HG02610 (cell line): ENCODE results near the gene BCL2.

ENCODE experiments used
- ATAC-seq: cut with Tn5 transposase; IDR thresholded peaks from one replicate; pipeline ENCODE4 v1.9.1; 2021; ENCODE audit warnings: mild to moderate bottlenecking, moderate library complexity; ENCODE audit not compliant: unreplicated experiment

Gene BCL2

DNA sequence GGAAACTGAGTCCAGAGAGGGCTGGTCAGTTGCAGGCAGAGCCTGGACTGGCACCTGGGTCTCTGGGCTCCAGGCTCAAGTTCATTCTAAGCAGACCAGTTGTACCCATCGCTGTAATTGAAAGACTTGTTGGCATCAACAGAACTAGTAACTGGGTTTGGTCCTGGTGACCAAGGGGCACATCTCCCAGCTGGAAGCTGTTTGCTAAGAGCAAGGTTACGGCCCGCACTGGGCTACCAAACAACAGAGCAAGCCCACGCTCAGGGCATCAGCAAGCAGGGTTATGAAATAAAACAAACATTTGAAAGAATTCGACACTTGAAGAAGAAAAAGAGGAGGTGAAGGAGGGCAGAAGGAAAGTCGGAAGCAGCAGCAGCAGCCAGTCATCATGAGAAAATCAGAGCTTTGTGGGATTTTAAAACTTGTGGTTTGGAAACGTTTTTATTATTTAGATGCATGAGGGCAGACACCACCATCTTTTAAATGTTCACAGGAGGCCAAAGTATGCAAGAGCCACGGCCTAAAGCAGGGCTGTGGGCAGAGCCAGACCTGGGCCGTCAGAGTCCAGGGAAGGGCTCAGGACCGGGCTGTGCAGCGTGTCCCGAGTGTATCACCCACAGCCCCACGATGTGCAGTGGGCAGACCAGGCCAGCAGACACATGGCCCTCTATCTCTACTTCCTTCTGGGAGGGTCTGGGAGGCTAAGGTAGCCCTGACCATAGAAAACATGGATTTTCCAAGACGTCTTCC lies 220.3 kb downstream of the BCL2 start:
- no peak for ATAC-seq

DNA sequence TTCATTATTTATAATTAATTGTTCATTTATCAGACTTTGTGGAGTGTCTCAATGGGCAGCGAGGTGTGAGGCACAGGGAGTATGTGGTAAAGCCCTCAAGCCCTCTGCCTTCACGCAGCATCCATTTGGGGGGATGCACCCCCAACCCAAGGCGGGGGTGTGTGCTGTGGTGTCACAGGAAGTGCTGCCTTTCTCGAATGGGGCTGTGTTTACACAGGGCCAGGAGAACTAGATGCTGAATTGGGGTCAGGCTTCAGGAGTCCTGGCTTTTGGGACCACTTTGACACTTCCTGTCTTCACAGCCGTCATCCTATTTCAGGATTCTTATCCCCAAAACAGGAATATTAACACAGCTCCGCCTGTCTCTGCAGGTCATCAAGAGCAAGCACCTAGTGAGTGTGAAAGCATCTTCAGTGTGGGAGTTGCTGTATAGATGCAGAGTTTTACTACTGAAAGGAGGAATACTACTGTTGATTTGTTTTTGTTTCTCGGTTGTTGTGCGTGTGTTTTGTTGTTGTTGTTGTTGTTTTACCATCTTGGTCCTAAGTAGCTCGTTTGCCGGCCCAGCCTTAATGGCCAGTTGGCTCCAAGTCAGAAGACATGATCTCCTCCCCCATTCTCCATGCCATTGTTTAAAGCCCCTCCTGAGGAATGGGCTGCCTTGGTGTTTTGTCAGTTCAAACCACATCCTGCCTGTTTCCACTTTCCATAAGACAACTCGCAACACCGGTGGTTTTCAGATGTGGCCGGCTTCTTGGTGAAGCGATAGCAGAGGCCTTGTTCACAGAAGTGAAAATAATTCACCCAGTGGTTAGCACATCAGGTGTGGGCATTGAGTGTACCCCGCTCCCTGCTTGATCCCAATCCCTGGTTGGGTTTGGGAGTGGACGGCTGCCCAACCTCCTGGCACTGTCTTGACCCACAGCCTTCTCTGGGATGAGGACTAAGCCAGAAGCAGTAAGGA lies 221.3 kb downstream of the BCL2 start:
- ATAC-seq: peak; percentile 62

DNA sequence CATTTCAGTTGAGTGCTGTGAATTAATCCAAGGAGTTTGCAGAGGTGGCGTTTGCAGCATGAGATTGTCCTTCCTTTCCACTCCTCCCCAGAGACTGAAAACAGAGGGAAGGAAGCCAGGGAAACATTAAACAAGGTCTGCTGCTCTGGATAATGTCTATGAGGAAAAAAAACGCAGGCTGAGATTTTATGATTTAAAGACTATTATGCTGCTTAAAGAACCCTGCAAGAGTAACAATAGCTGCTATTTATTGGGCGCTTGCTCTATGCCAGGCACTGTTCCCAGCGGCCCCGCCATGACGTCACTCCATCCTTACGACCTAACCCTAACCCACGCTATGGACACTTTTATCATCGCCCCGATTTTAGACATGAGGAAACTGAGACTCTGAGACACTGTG lies 222.4 kb downstream of the BCL2 start:
- no peak for ATAC-seq

DNA sequence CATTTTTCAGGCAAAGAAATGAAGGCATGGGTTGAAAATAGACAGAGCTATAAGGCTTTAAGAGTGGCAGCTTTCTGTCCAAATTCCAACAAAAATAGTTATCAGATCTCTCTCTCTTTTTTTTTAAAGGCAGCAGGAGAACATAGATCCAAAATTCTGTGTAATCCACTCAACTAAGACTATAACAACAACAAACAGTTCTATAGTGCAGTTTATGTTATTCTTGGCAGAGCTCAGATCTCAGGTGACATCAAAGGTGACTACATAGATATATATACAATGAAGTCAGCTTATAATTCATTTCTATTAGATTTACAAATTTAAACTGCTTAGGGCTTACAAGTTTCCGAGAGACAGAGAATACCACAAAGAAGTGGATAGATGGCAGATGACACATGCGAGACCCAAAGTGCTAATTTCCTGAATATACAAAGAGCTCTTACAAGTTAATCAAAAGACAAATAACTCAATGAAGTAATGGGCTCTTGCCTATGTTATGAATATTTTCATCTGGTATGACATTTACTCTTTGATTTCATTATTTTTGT lies 223.2 kb downstream of the BCL2 start:
- ATAC-seq: no peak

DNA sequence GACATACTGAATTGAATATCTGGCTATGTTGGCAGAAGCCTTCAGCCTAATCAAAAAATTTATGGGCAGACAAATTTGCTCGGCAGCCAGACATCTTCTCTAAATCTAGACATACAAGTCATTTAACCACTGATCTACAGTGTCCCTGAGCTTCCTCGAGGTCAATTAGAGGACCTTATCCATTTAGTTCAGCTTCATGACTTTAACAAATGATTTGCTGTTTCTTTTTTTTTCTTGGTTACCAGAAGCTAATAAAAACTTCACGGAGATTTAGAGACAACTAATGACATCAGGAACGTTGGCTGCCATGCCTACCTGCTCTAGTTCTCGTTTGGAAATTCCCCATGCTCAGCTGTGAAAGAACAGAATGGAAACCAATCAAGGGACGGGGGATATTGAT lies 223.8 kb downstream of the BCL2 start:
- ATAC-seq: no peak

DNA sequence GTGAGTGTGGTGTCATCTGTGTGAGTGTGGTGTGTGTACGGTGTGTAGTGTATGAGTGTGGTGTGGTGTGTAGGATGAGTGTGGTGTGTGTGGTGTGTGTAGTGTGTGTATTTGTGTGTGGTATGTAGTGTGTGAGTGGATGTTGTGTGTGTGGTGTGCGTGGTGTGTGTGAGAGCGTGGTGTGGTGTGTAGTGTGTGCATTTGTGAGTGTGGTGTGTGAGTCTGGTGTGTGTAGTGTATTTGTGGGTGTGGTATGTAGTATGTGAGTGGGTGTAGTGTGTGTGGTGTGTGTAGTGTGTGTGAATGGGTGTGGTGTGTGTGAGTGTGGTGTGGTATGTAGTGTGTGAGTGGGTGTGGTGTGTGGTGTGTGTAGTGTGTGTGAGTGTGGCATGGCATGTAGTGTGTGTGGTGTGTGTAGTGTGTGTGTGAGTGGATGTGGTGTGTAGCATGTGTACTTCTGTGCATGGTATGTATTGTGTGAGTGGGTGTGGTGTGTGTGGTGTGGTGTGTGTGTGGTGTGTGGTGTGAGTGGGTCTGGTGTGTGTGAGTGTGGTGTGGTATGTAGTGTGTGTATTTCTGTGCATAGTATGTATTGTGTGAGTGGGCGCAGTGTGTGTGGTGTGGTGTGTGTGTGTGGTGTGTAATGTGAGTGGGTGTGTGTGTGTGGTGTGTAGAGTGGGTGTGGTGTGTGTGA lies 227.8 kb downstream of the BCL2 start:
- ATAC-seq: no peak

DNA sequence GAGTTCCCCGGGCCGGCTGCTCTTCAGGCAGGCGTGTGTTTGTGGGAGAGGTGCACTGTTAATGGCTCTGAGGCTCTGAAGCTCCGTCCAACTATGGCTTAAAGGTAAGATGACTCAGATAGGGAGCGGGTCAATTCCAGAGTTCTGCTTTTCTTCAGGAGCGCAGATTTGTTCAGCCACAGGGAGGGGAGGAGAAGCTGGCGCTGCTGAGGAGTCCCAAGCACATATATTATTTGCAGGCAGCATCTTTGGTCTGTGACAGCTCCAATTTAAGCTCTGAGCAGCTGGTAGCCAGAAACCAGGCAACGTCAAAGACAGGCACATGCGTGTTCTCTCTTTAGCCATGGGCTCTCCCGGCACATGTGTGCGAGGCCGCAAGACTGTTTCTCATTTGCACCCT lies 229.2 kb downstream of the BCL2 start:
- ATAC-seq: no peak

DNA sequence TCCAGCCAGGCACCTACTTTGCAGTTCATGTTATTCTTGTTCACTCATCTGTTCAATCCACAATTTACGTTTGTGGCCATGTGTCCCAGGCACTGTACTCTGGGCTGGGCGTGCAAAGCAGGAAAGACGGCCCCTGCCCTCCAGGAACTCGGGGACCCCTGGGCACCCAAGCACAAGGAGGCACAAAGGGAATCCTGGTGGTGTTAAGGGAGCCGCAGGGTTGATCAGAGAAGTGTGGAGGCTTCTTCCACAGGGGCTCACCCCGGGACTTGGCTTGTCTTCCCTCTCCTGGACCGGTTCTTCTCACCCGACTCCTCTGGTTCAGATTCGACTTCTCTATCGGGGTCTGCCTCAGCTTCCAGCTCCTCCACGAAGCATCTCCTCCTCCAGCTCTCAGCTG lies 230.5 kb downstream of the BCL2 start:
- ATAC-seq: no peak

DNA sequence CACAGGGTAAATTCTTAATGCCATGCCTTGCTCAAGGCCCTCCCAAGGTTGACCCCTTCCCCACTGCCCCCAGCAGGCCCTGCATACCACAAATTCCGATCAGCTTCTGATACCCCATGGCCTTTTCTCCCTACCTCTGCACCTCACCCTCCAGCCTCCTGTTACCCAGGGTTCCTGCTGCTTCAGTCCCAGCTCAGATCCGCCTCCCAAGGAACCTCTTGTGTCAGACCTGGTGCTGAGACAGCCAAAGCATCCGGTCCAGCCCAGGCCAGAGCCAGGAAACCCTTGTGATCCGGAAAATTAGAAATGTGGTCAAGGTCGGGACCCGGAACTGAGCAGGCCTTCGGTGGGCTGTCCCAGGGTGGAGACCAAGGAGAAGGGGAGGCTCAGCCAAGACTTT lies 231.3 kb downstream of the BCL2 start:
- no peak for ATAC-seq

DNA sequence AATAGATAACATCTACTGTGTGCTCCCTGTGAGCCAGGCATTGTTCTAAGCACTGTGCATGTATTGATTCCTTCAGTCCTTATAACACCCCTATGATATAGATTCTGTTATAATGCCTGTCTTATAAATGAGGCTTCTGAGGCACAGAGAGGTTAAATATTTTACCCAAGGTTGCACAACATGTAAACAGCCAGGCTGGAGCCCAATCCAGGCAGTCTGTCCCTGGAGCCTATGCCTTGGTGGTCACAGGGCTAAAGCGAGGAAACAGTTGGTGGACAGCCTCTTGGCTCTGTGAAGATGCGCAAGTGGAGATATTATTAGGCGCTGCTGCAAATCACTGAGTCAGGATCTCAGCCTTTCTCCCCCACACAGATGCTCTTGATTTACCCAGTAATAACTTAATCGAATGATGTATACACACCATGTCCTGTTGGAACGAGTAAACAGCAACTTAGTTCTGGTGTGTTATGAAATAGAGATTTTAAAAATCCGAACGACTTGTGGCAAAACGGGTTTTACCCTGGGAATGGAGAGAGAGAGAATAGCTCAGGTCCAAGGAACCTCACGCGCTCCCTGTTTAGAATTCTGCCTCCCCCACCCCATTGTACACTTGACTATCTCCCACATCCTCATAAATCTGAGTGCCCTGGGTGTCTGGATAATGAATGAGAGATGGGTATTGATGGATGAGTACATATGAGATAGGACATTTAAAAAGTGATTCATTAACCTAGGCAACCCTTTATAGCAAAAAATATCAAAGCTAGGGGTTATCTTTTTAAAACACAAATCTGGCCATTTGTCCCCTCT lies 231.9 kb downstream of the BCL2 start:
- no peak for ATAC-seq

DNA sequence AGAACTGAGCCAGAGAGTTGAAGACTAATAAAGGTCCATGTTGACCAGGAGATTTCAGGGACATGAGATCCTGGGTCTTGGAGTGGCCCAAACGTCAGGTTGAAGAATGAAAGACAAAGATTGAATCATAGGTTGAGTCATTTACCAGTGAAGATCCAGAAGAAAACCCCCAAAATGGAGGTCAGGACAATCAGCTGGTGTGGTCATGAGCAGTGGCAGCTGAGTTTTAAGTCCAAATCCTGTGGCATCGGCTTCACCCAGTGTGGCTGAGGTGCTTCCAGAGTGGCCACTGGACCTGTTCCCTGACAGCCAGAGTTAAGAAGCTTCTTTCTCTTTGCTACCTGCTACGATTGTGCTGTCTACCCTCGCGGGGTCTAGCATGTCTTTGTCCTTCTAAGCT lies 234.0 kb downstream of the BCL2 start:
- no peak for ATAC-seq

DNA sequence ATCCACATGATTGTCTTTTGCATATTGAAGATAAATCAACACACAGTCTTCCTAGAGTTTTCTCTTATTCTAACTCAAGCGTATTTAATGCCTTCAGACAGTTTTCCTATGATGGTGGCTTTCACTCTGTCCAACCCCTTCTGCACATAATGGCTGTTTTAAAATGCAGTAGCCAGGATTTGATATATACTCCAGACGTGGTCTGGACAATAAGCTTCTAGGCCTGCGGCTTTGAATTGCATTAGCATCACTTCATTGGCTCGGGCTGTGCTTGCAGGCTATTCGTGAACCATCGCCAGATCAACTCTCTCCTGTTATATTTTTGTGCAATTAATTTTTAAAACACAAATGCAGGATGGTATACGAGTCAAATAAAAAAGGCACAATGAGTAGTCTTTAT lies 235.3 kb downstream of the BCL2 start:
- no peak for ATAC-seq

DNA sequence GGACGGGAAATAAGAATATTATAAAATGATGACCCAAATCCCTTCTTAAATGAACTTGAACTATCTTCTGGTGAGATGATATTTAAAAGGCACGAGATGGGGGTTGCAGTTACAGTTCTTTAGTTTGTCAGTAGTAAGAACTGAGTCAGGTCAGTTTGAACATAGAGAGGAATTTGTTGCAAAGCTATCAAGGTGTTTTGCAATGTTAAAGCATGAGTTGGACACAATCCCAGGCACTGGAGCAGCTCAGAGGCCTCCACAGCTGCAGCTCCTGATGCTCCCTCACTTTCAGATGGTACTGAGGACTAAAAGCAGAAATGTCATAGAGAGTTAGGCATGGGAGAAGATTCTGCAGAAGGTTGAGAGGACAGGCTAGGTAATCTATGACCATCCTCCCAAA lies 236.0 kb downstream of the BCL2 start:
- ATAC-seq: no peak

DNA sequence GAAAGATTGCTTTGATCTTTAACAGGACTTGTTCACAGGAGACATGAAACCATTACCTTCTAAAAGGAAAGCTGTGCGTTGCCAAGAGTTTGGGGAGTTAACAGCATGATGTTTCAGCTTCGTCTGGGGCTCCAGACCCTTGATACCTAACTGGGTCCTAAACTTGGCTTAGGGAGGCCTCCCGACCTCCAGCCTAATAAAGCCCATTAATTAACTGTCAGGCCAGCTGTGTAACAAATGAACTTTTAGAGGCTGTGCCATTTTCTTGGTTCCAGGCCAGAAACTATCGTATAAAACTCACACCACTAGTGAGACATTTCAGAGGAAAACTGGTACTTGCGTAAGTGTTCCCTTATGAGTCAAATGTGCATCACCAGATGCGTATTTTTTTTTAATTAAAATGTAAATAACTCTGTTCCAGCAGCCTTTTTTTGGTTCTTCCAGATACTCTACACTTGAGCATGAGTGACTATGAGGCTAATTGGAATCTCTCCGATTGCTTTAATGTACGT lies 236.5 kb downstream of the BCL2 start:
- ATAC-seq: no peak

DNA sequence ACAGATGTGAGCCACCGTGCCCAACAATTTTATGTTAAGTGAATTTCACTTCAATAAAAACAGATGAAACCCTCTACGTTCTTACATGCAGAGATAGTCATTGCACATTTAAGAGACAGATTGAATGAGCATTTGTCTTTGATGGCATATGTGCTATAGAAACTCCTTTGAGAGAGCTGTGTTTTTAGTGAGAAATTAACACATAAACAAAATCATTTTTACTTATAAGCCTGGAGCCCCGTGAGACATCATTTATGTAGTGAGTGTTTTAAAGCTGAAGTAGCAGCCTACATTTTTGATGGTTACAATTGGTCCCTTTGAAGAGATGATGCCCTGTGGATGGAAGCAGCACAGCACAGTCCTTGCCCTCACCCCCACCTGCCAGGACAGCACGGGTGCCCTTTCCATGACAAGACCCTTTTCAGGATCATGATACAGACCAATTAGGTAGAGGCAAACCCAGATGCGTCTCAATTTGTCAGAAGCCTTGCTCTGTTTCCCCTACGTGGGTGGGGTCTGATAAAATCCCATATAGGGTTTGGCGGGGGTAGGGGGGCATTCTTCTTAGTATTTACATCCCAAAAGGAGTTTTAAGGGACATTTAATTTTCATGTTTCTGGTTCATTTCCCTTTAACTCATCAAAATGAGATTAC lies 237.1 kb downstream of the BCL2 start:
- ATAC-seq: no peak

DNA sequence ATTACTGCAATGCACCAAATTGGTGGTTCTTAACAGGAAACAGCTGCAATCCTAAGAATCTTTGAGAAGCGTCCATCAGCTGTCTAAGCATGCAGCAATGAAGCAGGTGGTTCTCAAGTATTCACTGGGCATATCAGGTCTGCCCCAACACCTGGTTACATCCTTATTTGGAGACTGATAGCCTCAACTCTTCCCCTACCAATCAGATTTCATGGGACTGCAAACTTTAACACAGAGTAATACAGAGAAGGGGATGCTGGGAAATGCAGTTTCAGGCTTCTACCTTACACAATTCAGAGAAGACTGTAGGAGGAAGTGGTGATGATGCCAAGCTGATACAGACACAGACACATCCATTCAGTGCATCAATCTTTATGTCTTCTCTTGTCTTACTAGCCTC lies 240.5 kb downstream of the BCL2 start:
- ATAC-seq: peak; percentile 34

DNA sequence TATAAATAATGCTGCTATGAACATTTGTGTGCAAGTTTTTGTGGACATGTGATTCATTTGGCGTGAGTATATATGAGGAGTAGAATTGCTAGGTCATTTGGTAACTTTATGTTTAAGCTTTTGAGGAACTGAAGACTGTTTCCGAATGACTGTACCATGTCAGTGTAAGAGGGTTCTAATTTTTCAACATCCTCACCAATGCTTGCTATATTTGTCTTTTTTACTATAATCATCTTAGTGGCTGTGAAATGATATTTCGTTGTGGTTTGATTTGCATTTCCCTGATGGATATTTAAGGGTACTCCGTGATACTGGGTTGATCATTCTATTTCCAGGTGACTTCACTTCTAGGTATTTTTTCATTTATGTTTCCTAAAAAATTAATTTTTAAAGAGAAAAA lies 241.1 kb downstream of the BCL2 start:
- peak; percentile 93 for ATAC-seq

DNA sequence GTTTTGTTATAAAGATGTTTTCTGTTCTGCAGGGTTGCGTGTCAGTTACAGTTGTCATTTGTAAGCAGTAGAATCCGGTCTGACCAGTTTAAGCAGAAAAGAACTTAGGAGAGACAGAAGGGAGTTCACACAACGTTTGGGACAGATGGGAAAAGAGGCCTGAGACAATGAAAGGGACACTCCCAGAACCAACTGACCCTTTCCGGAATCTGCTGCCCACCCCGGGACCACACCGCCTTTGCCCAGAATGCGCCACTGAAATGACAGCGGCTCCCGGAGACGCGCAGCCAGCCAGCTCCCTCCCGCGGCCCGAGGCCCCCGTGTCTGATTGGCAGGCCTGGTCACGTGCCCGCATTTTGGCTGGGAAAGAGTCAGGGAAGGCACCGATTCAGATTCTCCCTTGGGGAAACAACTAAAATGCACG lies 244.6 kb downstream of the BCL2 start:
- ATAC-seq: no peak

DNA sequence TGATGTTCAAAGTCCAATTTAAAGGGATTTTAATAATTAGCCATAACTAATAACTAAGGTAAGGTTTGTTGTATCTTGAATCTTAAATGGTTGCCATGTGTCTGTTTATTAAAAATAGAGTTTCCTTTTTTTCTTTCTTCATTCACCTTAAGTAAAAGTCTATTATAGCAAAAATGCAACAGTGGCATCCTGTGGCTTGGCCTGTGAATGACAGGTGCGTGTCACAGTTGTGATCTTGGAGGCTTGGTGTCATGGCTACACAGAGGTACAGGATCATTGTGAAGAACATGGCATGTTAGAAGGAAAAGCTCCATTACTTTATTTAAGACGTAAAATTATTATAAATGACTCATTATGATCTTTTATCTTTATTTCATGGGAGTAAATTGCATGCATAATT lies 246.1 kb downstream of the BCL2 start:
- ATAC-seq: no peak
